Rectal smooth muscle tissue (tissue), 1 donor: ENCODE data around the gene SIRT2.
A peak's percentile ranks its signal among the peaks of the same experiment; 100 is the strongest.
"Not testable (repeated sequence)": the region's sequence is repeated elsewhere in the genome, so short reads cannot be mapped to it uniquely, and the experiment has no call there.

ENCODE experiments used
- H3K27ac ChIP-seq: one replicate; pipeline ENCODE4 v1.7.0; 2013; ENCODE audit warnings: low read depth, low read length, inconsistent platforms
- H3K27me3 ChIP-seq: one replicate; pipeline ENCODE4 v1.7.0; 2013; ENCODE audit warnings: low read length; ENCODE audit not compliant: control insufficient read depth, insufficient read depth
- H3K36me3 ChIP-seq: one replicate; pipeline ENCODE4 v1.7.0; 2013; ENCODE audit warnings: low read length; ENCODE audit not compliant: control insufficient read depth, insufficient read depth
- H3K4me1 ChIP-seq: one replicate; pipeline ENCODE4 v1.7.0; 2013; ENCODE audit warnings: low read length; ENCODE audit not compliant: control insufficient read depth, insufficient read depth
- H3K4me3 ChIP-seq: one replicate; pipeline ENCODE4 v1.7.0; 2013; ENCODE audit warnings: low read length
- H3K9ac ChIP-seq: one replicate; pipeline ENCODE4 v1.7.0; 2013; ENCODE audit warnings: low read length

Gene SIRT2

GRCh38 chr19:38899447-38900201 is at the start of gene SIRT2, which contains the start of gene NFKBIB:
TSS of gene SIRT2 (minus strand) at chr19:38899618. CDS start at chr19:38899521, 97 bp downstream.
TSS of gene NFKBIB (plus strand) at chr19:38899969. CDS start at chr19:38900033, 64 bp downstream.
- peak within 1 kb of the TSS; percentile 95 for H3K4me3 ChIP-seq
- no peaks in the 10 kb centered on the region for H3K36me3 ChIP-seq
- no peaks in the 10 kb centered on the region for H3K27me3 ChIP-seq
- peaks cover 7% of the 10 kb centered on the region for H3K4me1 ChIP-seq
- peak within 1 kb of the TSS; percentile 80 for H3K27ac ChIP-seq
- H3K9ac ChIP-seq = peak within 1 kb of the TSS; percentile 90

GRCh38 chr19:38946229-38947010 is 47.0 kb upstream of the SIRT2 start:
- no peaks in the 10 kb centered on the region for H3K27me3 ChIP-seq
- no peak overlapping the region for H3K4me3 ChIP-seq
- H3K9ac ChIP-seq = no peak overlapping the region
- no peaks in the 10 kb centered on the region for H3K36me3 ChIP-seq
- peaks cover 4% of the 10 kb centered on the region for H3K4me1 ChIP-seq
- H3K27ac ChIP-seq = no peak overlapping the region

- peaks cover 4% of the 10 kb centered on the region for H3K4me1 ChIP-seq
These were observed 46.3 kb upstream of the SIRT2 start for GRCh38 chr19:38945562-38946228.

GRCh38 chr19:38944981-38945506 is 45.6 kb upstream of the SIRT2 start:
- H3K36me3 ChIP-seq = no peaks in the 10 kb centered on the region
- no peaks in the 10 kb centered on the region for H3K27me3 ChIP-seq
- H3K27ac ChIP-seq = no peak overlapping the region
- peaks cover 1% of the 10 kb centered on the region for H3K4me1 ChIP-seq
- no peak overlapping the region for H3K4me3 ChIP-seq
- H3K9ac ChIP-seq = no peak overlapping the region

More at GRCh38 chr19:38945562-38946228, 46.3 kb upstream of the SIRT2 start:
- Histone ChIP-seq H3K9ac (no peak overlapping the region), H3K27me3 (no peaks in the 10 kb centered on the region), H3K36me3 (no peaks in the 10 kb centered on the region), H3K4me3 (no peak overlapping the region), H3K27ac (no peak overlapping the region)

GRCh38 chr19:38942471-38943181 is 43.2 kb upstream of the SIRT2 start:
- Histone ChIP-seq H3K27ac (no peak overlapping the region), H3K9ac (no peak overlapping the region), H3K4me3 (no peak overlapping the region), H3K27me3 (no peaks in the 10 kb centered on the region), H3K36me3 (no peaks in the 10 kb centered on the region), H3K4me1 (no peaks in the 10 kb centered on the region)

GRCh38 chr19:38941979-38942378 is 42.6 kb upstream of the SIRT2 start:
- no peaks in the 10 kb centered on the region for H3K36me3 ChIP-seq
- H3K4me3 ChIP-seq = no peak overlapping the region
- H3K27me3 ChIP-seq = no peaks in the 10 kb centered on the region
- no peak overlapping the region for H3K27ac ChIP-seq
- no peaks in the 10 kb centered on the region for H3K4me1 ChIP-seq
- H3K9ac ChIP-seq = no peak overlapping the region

- H3K27ac ChIP-seq, H3K4me1 ChIP-seq, H3K36me3 ChIP-seq, H3K9ac ChIP-seq, H3K4me3 ChIP-seq, H3K27me3 ChIP-seq: not testable (repeated sequence)
These were observed 42.0 kb upstream of the SIRT2 start for GRCh38 chr19:38941466-38941865.

GRCh38 chr19:38939957-38940356 is 40.5 kb upstream of the SIRT2 start:
- H3K9ac ChIP-seq = no peak overlapping the region
- no peaks in the 10 kb centered on the region for H3K4me1 ChIP-seq
- H3K27ac ChIP-seq = no peak overlapping the region
- H3K36me3 ChIP-seq = no peaks in the 10 kb centered on the region
- no peaks in the 10 kb centered on the region for H3K27me3 ChIP-seq
- no peak overlapping the region for H3K4me3 ChIP-seq

GRCh38 chr19:38933544-38933943 is 34.1 kb upstream of the SIRT2 start:
- no peak overlapping the region for H3K9ac ChIP-seq
- H3K27ac ChIP-seq = no peak overlapping the region
- no peaks in the 10 kb centered on the region for H3K27me3 ChIP-seq
- peaks cover 7% of the 10 kb centered on the region for H3K4me1 ChIP-seq
- no peak overlapping the region for H3K4me3 ChIP-seq
- peaks cover 11% of the 10 kb centered on the region for H3K36me3 ChIP-seq

- H3K27me3 ChIP-seq = no peaks in the 10 kb centered on the region
- H3K4me1 ChIP-seq = peaks cover 7% of the 10 kb centered on the region
- H3K4me3 ChIP-seq = no peak overlapping the region
- no peak overlapping the region for H3K9ac ChIP-seq
- no peak overlapping the region for H3K27ac ChIP-seq
- peaks cover 11% of the 10 kb centered on the region for H3K36me3 ChIP-seq
These were observed 33.2 kb upstream of the SIRT2 start for GRCh38 chr19:38932425-38933179.

GRCh38 chr19:38931521-38931793 is 32.0 kb upstream of the SIRT2 start:
- peaks cover 7% of the 10 kb centered on the region for H3K4me1 ChIP-seq
- H3K9ac ChIP-seq = peak overlapping the region; percentile 53
- H3K27me3 ChIP-seq = no peaks in the 10 kb centered on the region
- H3K27ac ChIP-seq = no peak overlapping the region
- peaks cover 11% of the 10 kb centered on the region for H3K36me3 ChIP-seq
- peak overlapping the region; percentile 79 for H3K4me3 ChIP-seq
